IMR-90 (cell line): Measurements from ENCODE around the gene ZNF280C. TPM values are rescaled to one million over a fixed set of nuclear protein-coding genes. Genes with fewer than 3 reads are reported as not detected.
A peak's percentile ranks its signal among the peaks of the same experiment; 100 is the strongest.

ENCODE experiments used
- ATAC-seq: fragments of 200-7000 bp; cut with Tn5 transposase; 2 replicates; pipeline ENCODE4 v1.9.1; 2020; ENCODE audit warnings: low read depth, mild to moderate bottlenecking, moderate library complexity
- BruUV-seq: library from RNA; stranded (reverse); fragments of 400-500 nt; replicated peaks from 2 replicates; lab custom pipeline; 2021; lab: Mats Ljungman, UMichigan
- CTCF ChIA-PET: fragments of 300-600 bp; formaldehyde crosslinking; extraction: SDS; loops from one replicate; lab custom pipeline; 2021; ENCODE audit warnings: antibody characterized with exemption; lab: Yijun Ruan, JAX
- POLR2A ChIA-PET: fragments of 300-600 bp; sonication (Branson Sonifier 250); formaldehyde crosslinking; loops from one replicate; lab custom pipeline; 2022; ENCODE audit warnings: antibody characterized with exemption; ENCODE audit not compliant: unreplicated experiment; lab: Charles Lee
- DNase-seq: peaks from one replicate; pipeline ENCODE4 v3.0.0; 2013
- H2AFZ ChIP-seq: replicated peaks from 2 replicates; pipeline ENCODE3; 2013; ENCODE audit warnings: low read length, mild to moderate bottlenecking; ENCODE audit not compliant: poor library complexity
- H2AK5ac ChIP-seq: 2 replicates; pipeline ENCODE4 v1.6.1; 2013; ENCODE audit warnings: low read depth, low read length, inconsistent platforms
- H2AK9ac ChIP-seq: replicated peaks from 2 replicates; pipeline ENCODE3; 2013; ENCODE audit warnings: mild to moderate bottlenecking, low read depth, low read length, moderate library complexity; ENCODE audit not compliant: poor library complexity
- H2BK120ac ChIP-seq: 2 replicates; pipeline ENCODE4 v1.6.1; 2013; ENCODE audit warnings: low read depth, low read length, inconsistent platforms
- H2BK15ac ChIP-seq: 3 replicates; pipeline ENCODE4 v1.6.1; 2013; ENCODE audit warnings: low read depth, low read length, inconsistent platforms
- H2BK20ac ChIP-seq: 2 replicates; pipeline ENCODE4 v1.6.1; 2013; ENCODE audit warnings: low read depth, mild to moderate bottlenecking, inconsistent platforms, low read length, moderate library complexity
- H2BK5ac ChIP-seq: 2 replicates; pipeline ENCODE4 v1.6.1; 2013; ENCODE audit warnings: mild to moderate bottlenecking, low read depth, low read length, inconsistent platforms; ENCODE audit not compliant: poor library complexity, severe bottlenecking
- H3K14ac ChIP-seq: replicated peaks from 2 replicates; pipeline ENCODE4 v1.6.1; 2013; ENCODE audit warnings: low read depth, low read length, inconsistent platforms
- H3K18ac ChIP-seq: 2 replicates; pipeline ENCODE4 v1.6.1; 2013; ENCODE audit warnings: low read depth, low read length, control low read depth
- H3K23ac ChIP-seq: 2 replicates; pipeline ENCODE4 v1.6.1; 2013; ENCODE audit warnings: low read depth, low read length, inconsistent platforms
- H3K27ac ChIP-seq: 2 replicates; pipeline ENCODE4 v1.5.1; 2013; ENCODE audit warnings: mild to moderate bottlenecking, control low read depth, low read length; ENCODE audit not compliant: insufficient read depth
- H3K27me3 ChIP-seq: 2 replicates; pipeline ENCODE4 v1.6.1; 2013; ENCODE audit warnings: low read length; ENCODE audit not compliant: control insufficient read depth, insufficient read depth
- H3K36me3 ChIP-seq: 2 replicates; pipeline ENCODE4 v1.6.1; 2013; ENCODE audit warnings: low read length, mixed read lengths; ENCODE audit not compliant: control insufficient read depth, insufficient read depth
- H3K4ac ChIP-seq: 2 replicates; pipeline ENCODE4 v1.6.1; 2013; ENCODE audit warnings: low read depth, low read length, inconsistent platforms
- H3K4me1 ChIP-seq: 2 replicates; pipeline ENCODE4 v1.6.1; 2013; ENCODE audit warnings: low read length, mixed read lengths; ENCODE audit not compliant: control insufficient read depth, insufficient read depth
- H3K4me2 ChIP-seq: 2 replicates; pipeline ENCODE4 v1.6.1; 2013; ENCODE audit warnings: low read depth, mild to moderate bottlenecking, control low read depth, low read length, moderate library complexity
- H3K4me3 ChIP-seq: 2 replicates; pipeline ENCODE4 v1.5.1; 2013; ENCODE audit warnings: low read depth, mild to moderate bottlenecking, control low read depth, low read length, moderate library complexity; ENCODE audit not compliant: insufficient read depth
- H3K56ac ChIP-seq: 2 replicates; pipeline ENCODE4 v1.6.1; 2013; ENCODE audit warnings: low read length, inconsistent platforms; ENCODE audit not compliant: insufficient read depth; ENCODE audit errors: extremely low read depth
- H3K79me1 ChIP-seq, 2 experiments: 2 replicates each; pipeline ENCODE4 v1.6.1; 2013; ENCODE audit warnings: low read length in 2 of 2, inconsistent platforms in 1 of 2, low read depth in 1 of 2
- H3K9ac ChIP-seq: 2 replicates; pipeline ENCODE4 v1.6.1; 2013; ENCODE audit warnings: low read depth, low read length, control low read depth
- H3K9me1 ChIP-seq: 2 replicates; pipeline ENCODE4 v1.6.1; 2013; ENCODE audit warnings: low read length, inconsistent platforms; ENCODE audit not compliant: insufficient read depth
- H3K9me3 ChIP-seq: 2 replicates; pipeline ENCODE4 v1.6.1; 2013; ENCODE audit warnings: low read length; ENCODE audit not compliant: control insufficient read depth, insufficient read depth
- H4K20me1 ChIP-seq: 2 replicates; pipeline ENCODE4 v1.6.1; 2013; ENCODE audit warnings: low read length, inconsistent platforms; ENCODE audit not compliant: insufficient read depth
- H4K5ac ChIP-seq: 2 replicates; pipeline ENCODE4 v1.6.1; 2013; ENCODE audit warnings: mild to moderate bottlenecking, low read depth, low read length, control low read depth
- H4K8ac ChIP-seq, 2 experiments: 2 replicates each; pipeline ENCODE4 v1.6.1; 2013; ENCODE audit warnings: low read depth in 2 of 2, low read length in 2 of 2, control low read depth in 1 of 2, inconsistent platforms in 1 of 2
- H4K91ac ChIP-seq: 2 replicates; pipeline ENCODE4 v1.6.1; 2013; ENCODE audit warnings: low read depth, low read length, inconsistent platforms; ENCODE audit not compliant: insufficient read depth
- BHLHE40 ChIP-seq: fragments of 150-350 bp; IDR thresholded peaks from 2 replicates; pipeline ENCODE4 v1.6.1; 2016; ENCODE audit warnings: mild to moderate bottlenecking, low read depth, low read length
- CHD1 ChIP-seq: IDR thresholded peaks from 2 replicates; pipeline ENCODE4 v1.6.1; 2012; ENCODE audit warnings: low read depth, low read length, improper control_type of control experiment
- ELK1 ChIP-seq: fragments of 150-350 bp; IDR thresholded peaks from 2 replicates; pipeline ENCODE4 v1.6.1; 2016; ENCODE audit warnings: low read depth, mild to moderate bottlenecking, low read length, moderate library complexity, borderline replicate concordance
- FOS ChIP-seq: fragments of 150-350 bp; IDR thresholded peaks from 2 replicates; pipeline ENCODE4 v1.6.1; 2016; ENCODE audit warnings: low read depth, low read length
- RAD21 ChIP-seq: IDR thresholded peaks from 2 replicates; pipeline ENCODE4 v1.6.1; 2012; ENCODE audit warnings: low read length, improper control_type of control experiment
- RCOR1 ChIP-seq: IDR thresholded peaks from 2 replicates; pipeline ENCODE4 v1.6.1; 2012; ENCODE audit warnings: mild to moderate bottlenecking, low read length, improper control_type of control experiment; ENCODE audit not compliant: insufficient replicate concordance
- RFX5 ChIP-seq: IDR thresholded peaks from 2 replicates; pipeline ENCODE4 v1.8.0; 2012; ENCODE audit warnings: low read depth, mild to moderate bottlenecking, low read length, moderate library complexity
- SMC3 ChIP-seq: fragments of 150-350 bp; IDR thresholded peaks from 2 replicates; pipeline ENCODE4 v1.6.1; 2016; ENCODE audit warnings: low read depth, mild to moderate bottlenecking, antibody characterized with exemption, low read length, moderate library complexity
- WGBS, 2 experiments: methylation state at CpG; one replicate each; pipeline versions ENCODE4 v1.1.5 to v1.1.7; 2013; ENCODE audit warnings: missing lambda C conversion rate in 2 of 2; ENCODE audit not compliant: insufficient read length in 1 of 2; ENCODE audit errors: extremely low coverage in 2 of 2; 5-methylcytosine and 5-hydroxymethylcytosine counted together
- dilution Hi-C: fragments of 300-500 bp; cut with HindIII; formaldehyde crosslinking; loops from one replicate; pipeline ENCODE4 v1.14.3; 2018; ENCODE audit warnings: low sequenced_read_pairs; ENCODE audit not compliant: unreplicated experiment
- in situ Hi-C: fragments of 300-500 bp; cut with MboI; formaldehyde crosslinking; loops from 3 replicates; pipeline ENCODE4 v1.14.3; 2019; ENCODE audit warnings: low sequenced_read_pairs, inconsistent platforms, mixed read lengths
- intact Hi-C: fragments of 100-400 bp; cut with micrococcal nuclease; formaldehyde crosslinking; loops from 2 replicates; pipeline ENCODE4 v1.10.0; 2022
- polyA plus RNA-seq, 3 experiments: library from polyadenylated mRNA; depleted of rRNA; stranded (reverse); fragments of >200 nt; gene quantifications; 2 replicates each; pipeline ENCODE4 v1.2.3, GENCODE V29; 2012; ENCODE audit warnings: low replicate concordance in 1 of 3
- total RNA-seq: library from RNA; depleted of rRNA; stranded (reverse); fragments of >200 nt; gene quantifications from 2 replicates; pipeline ENCODE4 v1.2.3, GENCODE V29; 2012

The ZNF280C gene
- total and polyA plus RNA-seq, 2 of the 4 experiments (the other 2 are of a cell fraction) = 3.1 to 4.5 TPM

- Histone ChIP-seq H3K27me3 (no peaks in the 10 kb centered on the region), H2AK9ac (no peak overlapping the region), H3K9me3 (no peaks in the 10 kb centered on the region), H3K23ac (no peak overlapping the region), H3K4me1 (no peaks in the 10 kb centered on the region), H4K20me1 (no peaks in the 10 kb centered on the region), H3K4ac (no peak overlapping the region), H2BK5ac (peak overlapping the region; percentile 41), H3K4me2 (peak overlapping the region; percentile 31; the same call in 1 of the 2 replicates), H3K56ac (no peak overlapping the region), H2AFZ (no peak overlapping the region), H2BK15ac (no peak overlapping the region), H4K91ac (no peak overlapping the region), H2AK5ac (no peak overlapping the region; the same call in 1 of the 2 replicates), H2BK120ac (no peak overlapping the region; the same call in 1 of the 2 replicates), H3K14ac (no peak overlapping the region), H3K9ac (no peak overlapping the region), H3K18ac (no peak overlapping the region), H3K27ac (peak overlapping the region; percentile 82; the same call in 1 of the 2 replicates), H3K4me3 (no peak overlapping the region), H4K5ac (no peak overlapping the region), H3K79me1 (peaks cover 0 to 6% of the 10 kb centered on the region in 2 experiments; a peak in 3 of 4 replicates), H3K36me3 (peaks cover 5% of the 10 kb centered on the region; the same call in 1 of the 2 replicates), H3K9me1 (peaks cover 4% of the 10 kb centered on the region; the same call in 1 of the 2 replicates), H2BK20ac (no peak overlapping the region), H4K8ac (peak overlapping the region in 1 of 2 experiments; percentile 37; a peak in 1 of 4 replicates)
- ChIA-PET CTCF (interaction anchor here (1.4 kb wide), 1 partner anchor 14 kb away, joined by 3 read pairs; no protein-coding TSS in a partner anchor), POLR2A (no interaction called here)
- BruUV-seq = no TSS peak
- ATAC-seq = peak; percentile 52
- DNase-seq = no peak
- intact Hi-C loops (no loop called here), in situ Hi-C loops (no loop called here), dilution Hi-C loops (no loop called here)
- no CpG with 5 or more reads among the region's 2 CpGs for WGBS, 2 experiments
- TF ChIP-seq FOS = no peak
- TF ChIP-seq RFX5 = no peak
- no peak for TF ChIP-seq SMC3
- no peak for TF ChIP-seq CHD1
- no peak for TF ChIP-seq ELK1
- TF ChIP-seq BHLHE40 = no peak
- no peak for TF ChIP-seq RCOR1
- TF ChIP-seq RAD21 = no peak
Measured at GRCh38 chrX:130246084-130246483, 22.6 kb downstream of the ZNF280C start.
